ENCODE data around the gene GPR34.
A peak's percentile ranks its signal among the peaks of the same experiment; 100 is the strongest.

GPR34 gene

GRCh38 chrX:41689711-41690110 is 938 bp downstream of the GPR34 start:
- Histone ChIP-seq H3K36me3 (ENCODE audit: control insufficient read depth, insufficient read depth, low read length) (no peaks in the 10 kb centered on the region), H3K4me3 (ENCODE audit: insufficient read depth, low read depth, low read length, poor library complexity, severe bottlenecking) (no peak overlapping the region), H3K27me3 (replicated peaks; ENCODE audit: control insufficient read depth, insufficient read depth, low read length, poor library complexity, severe bottlenecking) (no peaks in the 10 kb centered on the region), H3K4me1 (ENCODE audit: control insufficient read depth, insufficient read depth, low read length, poor library complexity, severe bottlenecking) (no peaks in the 10 kb centered on the region), H3K9me3 (ENCODE audit: control insufficient read depth, low read length) (no peaks in the 10 kb centered on the region), H3K27ac (ENCODE audit: insufficient read depth, low read length, poor library complexity, severe bottlenecking) (no peak overlapping the region)
- DNase-seq, result no peak

GRCh38 chrX:41692162-41692749 is 3.5 kb downstream of the GPR34 start:
- Histone ChIP-seq H3K4me3 (ENCODE audit: insufficient read depth, low read depth, low read length, poor library complexity, severe bottlenecking) (no peak overlapping the region), H3K4me1 (ENCODE audit: control insufficient read depth, insufficient read depth, low read length, poor library complexity, severe bottlenecking) (no peaks in the 10 kb centered on the region), H3K9me3 (ENCODE audit: control insufficient read depth, low read length) (no peaks in the 10 kb centered on the region), H3K36me3 (ENCODE audit: control insufficient read depth, insufficient read depth, low read length) (no peaks in the 10 kb centered on the region), H3K27ac (ENCODE audit: insufficient read depth, low read length, poor library complexity, severe bottlenecking) (no peak overlapping the region), H3K27me3 (replicated peaks; ENCODE audit: control insufficient read depth, insufficient read depth, low read length, poor library complexity, severe bottlenecking) (no peaks in the 10 kb centered on the region)
- DNase-seq, result no peak

GRCh38 chrX:41693024-41693423 is 4.3 kb downstream of the GPR34 start:
- no peak for DNase-seq
- no peaks in the 10 kb centered on the region for H3K4me1 ChIP-seq (ENCODE audit: control insufficient read depth, insufficient read depth, low read length, poor library complexity, severe bottlenecking)

GRCh38 chrX:41695426-41695825 is 6.7 kb downstream of the GPR34 start:
- no peak overlapping the region for H3K27ac ChIP-seq (ENCODE audit: insufficient read depth, low read length, poor library complexity, severe bottlenecking)
- H3K4me3 ChIP-seq (ENCODE audit: insufficient read depth, low read depth, low read length, poor library complexity, severe bottlenecking), result no peak overlapping the region
- DNase-seq, result peak; percentile 2 to 14 (median 12)
- no peaks in the 10 kb centered on the region for H3K9me3 ChIP-seq (ENCODE audit: control insufficient read depth, low read length)
- H3K4me1 ChIP-seq (ENCODE audit: control insufficient read depth, insufficient read depth, low read length, poor library complexity, severe bottlenecking), result no peaks in the 10 kb centered on the region
- H3K27me3 ChIP-seq (replicated peaks; ENCODE audit: control insufficient read depth, insufficient read depth, low read length, poor library complexity, severe bottlenecking), result no peaks in the 10 kb centered on the region
- no peaks in the 10 kb centered on the region for H3K36me3 ChIP-seq (ENCODE audit: control insufficient read depth, insufficient read depth, low read length)

More at GRCh38 chrX:41693024-41693423, 4.3 kb downstream of the GPR34 start:
- H3K4me3 ChIP-seq (ENCODE audit: insufficient read depth, low read depth, low read length, poor library complexity, severe bottlenecking), result no peak overlapping the region
- no peaks in the 10 kb centered on the region for H3K9me3 ChIP-seq (ENCODE audit: control insufficient read depth, low read length)
- no peaks in the 10 kb centered on the region for H3K36me3 ChIP-seq (ENCODE audit: control insufficient read depth, insufficient read depth, low read length)
- no peak overlapping the region for H3K27ac ChIP-seq (ENCODE audit: insufficient read depth, low read length, poor library complexity, severe bottlenecking)
- no peaks in the 10 kb centered on the region for H3K27me3 ChIP-seq (replicated peaks; ENCODE audit: control insufficient read depth, insufficient read depth, low read length, poor library complexity, severe bottlenecking)

DNA sequence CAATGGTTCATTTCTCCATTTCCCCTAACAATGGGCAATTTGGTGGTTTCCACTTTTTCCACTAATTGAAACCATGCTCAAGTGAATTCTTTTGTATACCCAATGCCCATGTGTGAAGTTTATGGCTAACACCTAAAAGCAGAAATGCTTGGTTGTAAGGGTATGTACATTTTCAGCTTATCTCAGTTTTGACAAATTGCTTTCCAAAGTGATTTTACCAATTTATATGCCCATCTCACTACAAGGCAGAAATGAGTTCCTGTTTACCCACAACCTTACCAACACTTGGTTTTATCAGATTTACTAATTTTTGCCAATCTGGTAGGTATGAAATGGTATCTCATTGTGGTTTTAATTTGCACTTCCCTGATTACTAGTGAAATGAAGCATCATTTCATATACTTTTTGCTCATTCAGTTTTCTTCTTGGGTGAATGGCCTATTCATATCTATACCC is 14.8 kb downstream of the GPR34 start:
- Histone ChIP-seq H3K4me3 (ENCODE audit: insufficient read depth, low read depth, low read length, poor library complexity, severe bottlenecking) (no peak overlapping the region), H3K27ac (ENCODE audit: insufficient read depth, low read length, poor library complexity, severe bottlenecking) (no peak overlapping the region), H3K36me3 (ENCODE audit: control insufficient read depth, insufficient read depth, low read length) (no peaks in the 10 kb centered on the region), H3K27me3 (replicated peaks; ENCODE audit: control insufficient read depth, insufficient read depth, low read length, poor library complexity, severe bottlenecking) (no peaks in the 10 kb centered on the region), H3K4me1 (ENCODE audit: control insufficient read depth, insufficient read depth, low read length, poor library complexity, severe bottlenecking) (no peaks in the 10 kb centered on the region), H3K9me3 (ENCODE audit: control insufficient read depth, low read length) (no peaks in the 10 kb centered on the region)
- no peak for DNase-seq

DNA sequence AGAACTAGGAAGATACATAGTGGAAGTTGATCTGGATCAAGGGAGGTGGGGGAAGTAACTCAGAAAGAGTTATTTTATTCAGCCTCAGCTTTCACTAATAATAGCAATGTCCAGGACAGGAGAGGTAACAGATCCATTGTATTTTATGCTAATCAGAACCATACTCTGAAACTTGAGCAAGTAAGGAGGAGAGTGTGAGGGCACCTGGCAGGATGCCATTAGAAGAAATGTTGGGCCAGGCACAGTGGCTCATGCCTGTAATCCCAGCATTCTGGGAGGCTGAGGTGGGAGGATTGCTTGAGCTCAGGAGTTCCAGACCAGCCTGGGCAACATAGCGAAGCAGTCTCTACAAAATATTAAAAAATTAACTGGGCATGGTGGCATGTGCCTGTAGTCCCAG is 16.3 kb downstream of the GPR34 start:
- no peak overlapping the region for H3K27ac ChIP-seq (ENCODE audit: insufficient read depth, low read length, poor library complexity, severe bottlenecking)
- no peak overlapping the region for H3K4me3 ChIP-seq (ENCODE audit: insufficient read depth, low read depth, low read length, poor library complexity, severe bottlenecking)
- DNase-seq, result no peak
- H3K27me3 ChIP-seq (replicated peaks; ENCODE audit: control insufficient read depth, insufficient read depth, low read length, poor library complexity, severe bottlenecking), result no peaks in the 10 kb centered on the region
- no peaks in the 10 kb centered on the region for H3K9me3 ChIP-seq (ENCODE audit: control insufficient read depth, low read length)
- H3K36me3 ChIP-seq (ENCODE audit: control insufficient read depth, insufficient read depth, low read length), result no peaks in the 10 kb centered on the region
- H3K4me1 ChIP-seq (ENCODE audit: control insufficient read depth, insufficient read depth, low read length, poor library complexity, severe bottlenecking), result no peaks in the 10 kb centered on the region

DNA sequence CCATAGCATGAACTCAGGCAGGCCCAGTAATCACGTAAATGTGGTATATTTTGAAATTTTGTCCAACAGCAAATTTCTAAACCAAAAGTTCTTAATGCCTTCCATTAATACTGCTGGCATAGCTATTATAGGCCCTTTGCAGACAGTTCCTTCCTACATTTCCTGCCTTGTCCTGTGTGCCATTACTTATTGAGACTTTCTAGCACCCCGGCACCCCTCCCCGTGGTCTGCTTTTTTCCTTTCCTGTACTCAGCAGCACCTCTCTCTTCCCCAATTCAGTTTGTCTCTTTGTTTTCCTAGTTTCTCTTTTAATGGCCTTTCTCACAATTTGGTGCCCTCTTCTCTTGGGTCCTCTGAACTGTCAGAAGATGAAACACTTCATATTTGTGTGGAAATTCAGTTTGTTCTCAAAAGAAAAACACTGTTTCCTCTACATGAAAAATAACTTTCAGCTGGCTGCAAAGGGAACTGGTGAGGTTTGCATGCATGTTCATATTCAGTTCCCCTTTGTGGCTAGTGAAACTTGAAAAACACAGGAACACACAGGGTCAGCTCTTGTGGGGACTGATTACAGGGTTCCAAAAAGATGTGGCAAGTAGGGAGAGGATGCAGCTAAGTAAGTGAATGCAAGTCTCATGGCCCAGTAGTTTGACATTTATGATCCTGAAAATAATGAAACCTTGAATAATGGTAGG is 17.1 kb downstream of the GPR34 start:
- H3K4me1 ChIP-seq (ENCODE audit: control insufficient read depth, insufficient read depth, low read length, poor library complexity, severe bottlenecking), result no peaks in the 10 kb centered on the region
- DNase-seq, result no peak
- H3K36me3 ChIP-seq (ENCODE audit: control insufficient read depth, insufficient read depth, low read length), result no peaks in the 10 kb centered on the region
- H3K27me3 ChIP-seq (replicated peaks; ENCODE audit: control insufficient read depth, insufficient read depth, low read length, poor library complexity, severe bottlenecking), result no peaks in the 10 kb centered on the region
- no peaks in the 10 kb centered on the region for H3K9me3 ChIP-seq (ENCODE audit: control insufficient read depth, low read length)
- no peak overlapping the region for H3K4me3 ChIP-seq (ENCODE audit: insufficient read depth, low read depth, low read length, poor library complexity, severe bottlenecking)
- H3K27ac ChIP-seq (ENCODE audit: insufficient read depth, low read length, poor library complexity, severe bottlenecking), result no peak overlapping the region

DNA sequence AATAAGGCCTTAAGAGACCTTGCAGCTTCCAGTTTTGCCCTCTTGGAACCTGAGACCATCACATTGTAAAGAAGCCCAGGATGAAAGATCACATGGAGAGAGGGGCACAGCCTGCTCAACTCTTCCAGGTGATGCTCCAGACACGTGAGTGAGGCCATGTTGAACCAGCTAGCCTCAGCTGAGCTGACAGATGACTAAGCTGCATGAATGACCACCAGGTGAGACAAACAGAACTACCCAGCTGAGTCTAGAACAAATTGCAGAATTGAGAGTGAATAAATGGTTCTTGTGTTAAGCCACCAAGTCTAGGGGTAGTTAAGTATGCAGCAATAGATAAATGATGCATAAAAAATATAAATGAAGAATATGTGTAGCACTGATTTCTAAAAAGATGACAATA is 18.4 kb downstream of the GPR34 start:
- Histone ChIP-seq H3K36me3 (ENCODE audit: control insufficient read depth, insufficient read depth, low read length) (no peaks in the 10 kb centered on the region), H3K4me3 (ENCODE audit: insufficient read depth, low read depth, low read length, poor library complexity, severe bottlenecking) (no peak overlapping the region), H3K27ac (ENCODE audit: insufficient read depth, low read length, poor library complexity, severe bottlenecking) (no peak overlapping the region), H3K4me1 (ENCODE audit: control insufficient read depth, insufficient read depth, low read length, poor library complexity, severe bottlenecking) (no peaks in the 10 kb centered on the region), H3K27me3 (replicated peaks; ENCODE audit: control insufficient read depth, insufficient read depth, low read length, poor library complexity, severe bottlenecking) (no peaks in the 10 kb centered on the region), H3K9me3 (ENCODE audit: control insufficient read depth, low read length) (no peaks in the 10 kb centered on the region)
- no peak for DNase-seq

- Histone ChIP-seq H3K27me3 (replicated peaks; ENCODE audit: control insufficient read depth, insufficient read depth, low read length, poor library complexity, severe bottlenecking) (no peaks in the 10 kb centered on the region), H3K4me3 (ENCODE audit: insufficient read depth, low read depth, low read length, poor library complexity, severe bottlenecking) (no peak overlapping the region), H3K27ac (ENCODE audit: insufficient read depth, low read length, poor library complexity, severe bottlenecking) (no peak overlapping the region), H3K4me1 (ENCODE audit: control insufficient read depth, insufficient read depth, low read length, poor library complexity, severe bottlenecking) (no peaks in the 10 kb centered on the region), H3K36me3 (ENCODE audit: control insufficient read depth, insufficient read depth, low read length) (no peaks in the 10 kb centered on the region), H3K9me3 (ENCODE audit: control insufficient read depth, low read length) (no peaks in the 10 kb centered on the region)
- DNase-seq, result no peak
Observed at GRCh38 chrX:41708486-41708885, 19.7 kb downstream of the GPR34 start.

GRCh38 chrX:41711021-41711667 is 22.4 kb downstream of the GPR34 start:
- H3K4me3 ChIP-seq (ENCODE audit: insufficient read depth, low read depth, low read length, poor library complexity, severe bottlenecking), result no peak overlapping the region
- DNase-seq, result no peak

More at GRCh38 chrX:41711021-41711667, 22.4 kb downstream of the GPR34 start:
- no peaks in the 10 kb centered on the region for H3K4me1 ChIP-seq (ENCODE audit: control insufficient read depth, insufficient read depth, low read length, poor library complexity, severe bottlenecking)
- no peaks in the 10 kb centered on the region for H3K27me3 ChIP-seq (replicated peaks; ENCODE audit: control insufficient read depth, insufficient read depth, low read length, poor library complexity, severe bottlenecking)
- H3K36me3 ChIP-seq (ENCODE audit: control insufficient read depth, insufficient read depth, low read length), result no peaks in the 10 kb centered on the region
- no peak overlapping the region for H3K27ac ChIP-seq (ENCODE audit: insufficient read depth, low read length, poor library complexity, severe bottlenecking)
- H3K9me3 ChIP-seq (ENCODE audit: control insufficient read depth, low read length), result no peaks in the 10 kb centered on the region

Measured in effector memory CD4-positive, alpha-beta T cell (primary cell).